ENCODE measurements around the gene CGGBP1.

CGGBP1 gene

GRCh38 chr3:88032245-88032644 is 26.6 kb downstream of the CGGBP1 start:
- DNase-seq (no peak), ATAC-seq (ENCODE audit: insufficient read depth, low read depth) (no peak; the same call in 2 of the 3 replicates)
- H4K20me1 ChIP-seq (ENCODE audit: insufficient read depth, low read length), result no peaks in the 10 kb centered on the region
- peak overlapping the region; percentile 25 to 64; a peak in 3 of 4 replicates for H3K4me3 ChIP-seq (ENCODE audit: low read depth in 1 of 2, low read length in 2 of 2)
- H3K79me2 ChIP-seq (ENCODE audit: insufficient read depth, low read length), result no peaks in the 10 kb centered on the region
- TF ChIP-seq EZH2 (IDR thresholded peaks at IDR 0.05; ENCODE audit: borderline replicate concordance, low read depth, low read length, severe bottlenecking) (no peak), CTCF (IDR thresholded peaks at IDR 0.05; ENCODE audit: borderline replicate concordance, extremely low read depth, low read length, poor library complexity, severe bottlenecking) (no peak)
- peak overlapping the region; percentile 92 for H2AFZ ChIP-seq (ENCODE audit: low read depth, low read length)
- H3K9ac ChIP-seq (ENCODE audit: low read depth, low read length), result peak overlapping the region; percentile 56
- H3K4me2 ChIP-seq (ENCODE audit: insufficient read depth, low read length), result peak overlapping the region; percentile 89
- no peaks in the 10 kb centered on the region for H3K36me3 ChIP-seq (ENCODE audit: insufficient read depth, low read length)
- no peaks in the 10 kb centered on the region for H3K9me3 ChIP-seq (ENCODE audit: insufficient read depth, low read length, severe bottlenecking)
- peaks cover 27% of the 10 kb centered on the region for H3K4me1 ChIP-seq (ENCODE audit: insufficient read depth, low read length)
- no peaks in the 10 kb centered on the region for H3K27me3 ChIP-seq (ENCODE audit: insufficient read depth, low read length, poor library complexity)
- peak overlapping the region; percentile 91 for H3K27ac ChIP-seq (ENCODE audit: low read length)

- Histone ChIP-seq H3K79me2 (ENCODE audit: insufficient read depth, low read length) (no peaks in the 10 kb centered on the region), H4K20me1 (ENCODE audit: insufficient read depth, low read length) (no peaks in the 10 kb centered on the region), H3K27me3 (ENCODE audit: insufficient read depth, low read length, poor library complexity) (no peaks in the 10 kb centered on the region), H3K36me3 (ENCODE audit: insufficient read depth, low read length) (no peaks in the 10 kb centered on the region), H3K4me1 (ENCODE audit: insufficient read depth, low read length) (peaks cover 27% of the 10 kb centered on the region), H2AFZ (ENCODE audit: low read depth, low read length) (peak overlapping the region; percentile 92), H3K9me3 (ENCODE audit: insufficient read depth, low read length, severe bottlenecking) (no peaks in the 10 kb centered on the region), H3K4me3 (ENCODE audit: low read depth in 1 of 2, low read length in 2 of 2) (peak overlapping the region; percentile 25 to 64; a peak in 3 of 4 replicates), H3K4me2 (ENCODE audit: insufficient read depth, low read length) (peak overlapping the region; percentile 89), H3K27ac (ENCODE audit: low read length) (peak overlapping the region; percentile 91), H3K9ac (ENCODE audit: low read depth, low read length) (peak overlapping the region; percentile 56)
- peak; percentile 94 for ATAC-seq (ENCODE audit: insufficient read depth, low read depth)
- peak; percentile 47 for DNase-seq
- TF ChIP-seq EZH2 (IDR thresholded peaks at IDR 0.05; ENCODE audit: borderline replicate concordance, low read depth, low read length, severe bottlenecking), result no peak
- no peak for TF ChIP-seq CTCF (IDR thresholded peaks at IDR 0.05; ENCODE audit: borderline replicate concordance, extremely low read depth, low read length, poor library complexity, severe bottlenecking)
Observed at GRCh38 chr3:88031642-88032077, 27.1 kb downstream of the CGGBP1 start.

GRCh38 chr3:88030210-88030609 is 28.6 kb downstream of the CGGBP1 start:
- Histone ChIP-seq H3K9ac (ENCODE audit: low read depth, low read length) (peak overlapping the region; percentile 35; the same call in 1 of the 2 replicates), H2AFZ (ENCODE audit: low read depth, low read length) (peak overlapping the region; percentile 78), H3K27me3 (ENCODE audit: insufficient read depth, low read length, poor library complexity) (no peaks in the 10 kb centered on the region), H3K27ac (ENCODE audit: low read length) (peak overlapping the region; percentile 42; the same call in 1 of the 2 replicates), H4K20me1 (ENCODE audit: insufficient read depth, low read length) (no peaks in the 10 kb centered on the region), H3K4me3 (ENCODE audit: low read depth in 1 of 2, low read length in 2 of 2) (peak overlapping the region; percentile 7 to 49; a peak in 2 of 4 replicates), H3K79me2 (ENCODE audit: insufficient read depth, low read length) (no peaks in the 10 kb centered on the region), H3K4me1 (ENCODE audit: insufficient read depth, low read length) (peaks cover 27% of the 10 kb centered on the region), H3K4me2 (ENCODE audit: insufficient read depth, low read length) (peak overlapping the region; percentile 89), H3K36me3 (ENCODE audit: insufficient read depth, low read length) (no peaks in the 10 kb centered on the region), H3K9me3 (ENCODE audit: insufficient read depth, low read length, severe bottlenecking) (peaks cover 5% of the 10 kb centered on the region)
- TF ChIP-seq CTCF (IDR thresholded peaks at IDR 0.05; ENCODE audit: borderline replicate concordance, extremely low read depth, low read length, poor library complexity, severe bottlenecking) (no peak), EZH2 (IDR thresholded peaks at IDR 0.05; ENCODE audit: borderline replicate concordance, low read depth, low read length, severe bottlenecking) (no peak)
- ATAC-seq (ENCODE audit: insufficient read depth, low read depth) (no peak), DNase-seq (no peak)

All from DND-41 (cell line).